HG03066 (cell line): ENCODE data around the gene GRIP2.

Source experiments
- ATAC-seq: cut with Tn5 transposase; IDR thresholded peaks from one replicate; pipeline ENCODE4 v1.9.1; 2021; ENCODE audit warnings: low read depth; ENCODE audit not compliant: unreplicated experiment

Gene GRIP2

DNA sequence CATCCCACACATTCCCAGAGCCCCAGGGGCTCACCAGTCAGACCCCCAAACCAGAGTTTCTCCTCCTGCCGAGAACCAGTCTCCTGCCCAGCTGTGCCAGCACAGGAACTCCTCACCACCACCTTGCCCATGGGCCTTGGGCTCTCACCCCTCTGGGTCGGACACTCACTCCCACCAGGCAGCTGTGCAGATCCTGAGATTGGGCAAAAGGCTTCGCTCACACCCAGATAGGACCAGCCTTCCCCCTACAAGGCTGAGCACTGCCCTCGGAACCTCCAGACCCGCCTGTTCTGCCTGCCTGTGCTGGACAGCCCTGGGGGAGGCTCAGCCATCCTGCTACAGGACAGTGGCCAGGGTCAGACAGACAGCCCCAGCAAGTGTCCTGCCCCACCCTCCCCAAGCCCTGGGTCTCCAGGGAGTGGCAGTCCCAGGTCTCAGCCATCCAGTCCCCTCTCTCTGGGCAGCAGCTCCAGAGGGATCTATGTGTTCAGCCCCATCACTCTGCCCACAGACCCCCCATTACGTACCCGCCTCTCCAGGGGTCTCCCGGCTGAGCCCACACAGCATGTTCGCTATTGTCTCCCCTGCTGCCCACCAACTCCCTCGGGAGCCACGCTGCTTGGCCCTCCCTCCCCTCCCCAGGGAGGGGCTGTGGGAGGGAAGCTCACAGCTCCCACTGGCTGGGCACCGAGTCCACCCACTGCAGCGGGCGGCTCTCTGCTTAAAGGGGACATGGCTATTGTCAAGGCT lies at the start of gene GRIP2:
GRIP2 (minus strand) TSS at position 601 of the 750 bp plus-strand sequence; CDS start at position 567, 34 bp downstream.
- ATAC-seq = no peak

DNA sequence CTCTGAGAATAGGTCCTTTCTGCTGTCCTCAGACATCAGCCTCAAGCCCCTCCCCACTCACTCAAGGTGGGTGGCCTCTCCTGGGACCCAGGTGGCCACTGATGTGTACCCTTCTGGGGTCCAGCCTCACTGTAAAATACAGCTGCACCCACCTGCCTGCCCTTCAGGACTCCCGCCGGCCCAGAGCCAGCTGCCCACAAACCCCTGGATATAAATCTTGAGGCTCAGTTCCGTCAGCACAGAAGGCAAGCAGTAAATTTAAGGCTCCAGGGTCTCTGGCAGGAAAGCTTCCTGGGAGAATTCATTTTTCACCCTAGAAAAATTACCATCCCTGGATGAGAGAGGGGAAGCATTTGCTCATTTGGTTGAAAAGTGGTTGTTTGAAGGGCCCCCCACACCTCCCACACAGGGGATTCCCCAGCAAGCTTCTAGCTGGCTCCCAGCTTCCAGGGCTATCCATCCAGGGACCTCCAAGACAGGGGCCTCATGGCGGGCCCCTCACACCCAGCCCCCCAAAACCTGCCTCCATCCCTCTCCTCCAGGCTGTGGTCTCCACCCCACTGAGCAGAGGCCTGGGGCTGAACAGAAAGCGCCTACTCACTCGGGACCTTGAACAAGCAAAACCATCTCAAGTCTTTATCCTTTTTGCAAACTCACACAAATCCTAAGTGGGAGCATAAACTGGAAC lies 48.4 kb upstream of the GRIP2 start:
- ATAC-seq = no peak

DNA sequence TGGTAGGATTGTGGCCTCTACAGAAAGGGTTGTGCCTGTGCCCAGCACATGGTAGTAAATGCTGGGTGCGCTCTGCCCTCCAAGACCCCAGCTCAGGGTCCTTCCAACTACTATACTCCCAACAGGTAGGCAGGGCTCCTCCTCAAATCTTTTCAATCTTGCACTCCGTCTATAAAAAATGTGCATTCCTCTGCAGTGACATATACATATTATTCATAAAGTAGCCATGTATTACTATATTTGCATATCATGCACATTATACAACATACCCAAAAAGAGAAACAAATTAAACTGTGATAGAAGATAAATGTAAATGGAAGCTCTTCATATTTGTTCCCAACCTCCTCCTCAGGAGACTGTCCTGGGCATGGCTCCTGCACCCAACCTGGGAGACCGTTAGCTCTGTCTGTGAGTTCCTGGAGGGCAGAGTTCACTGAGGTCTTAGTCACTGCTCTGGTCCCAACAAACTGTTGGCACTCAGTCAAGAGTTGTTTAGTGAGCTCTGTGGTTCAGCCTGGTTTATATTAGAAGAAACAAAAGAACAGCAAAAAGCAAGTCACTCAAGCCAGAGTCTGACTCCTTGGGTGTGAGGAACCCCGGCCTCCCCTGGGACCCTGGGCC lies 47.7 kb upstream of the GRIP2 start:
- no peak for ATAC-seq

DNA sequence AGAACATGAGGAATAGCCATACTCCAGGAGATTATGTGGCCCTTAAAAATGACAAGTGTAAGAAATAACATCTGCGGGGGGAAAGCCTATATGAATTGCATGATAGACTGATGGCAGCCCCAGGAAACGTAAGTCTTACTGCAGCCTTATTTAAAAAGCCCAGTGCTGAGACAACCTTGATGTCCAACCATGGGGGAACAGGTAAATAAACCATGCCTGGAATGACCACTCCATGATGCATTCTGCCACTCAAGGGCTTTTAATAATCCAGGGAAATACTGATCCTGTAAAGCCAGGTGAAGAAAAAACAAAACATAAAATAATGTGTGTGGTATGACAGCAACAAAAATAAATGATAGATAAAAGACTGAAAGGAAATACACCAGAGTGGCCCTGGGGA lies 46.5 kb upstream of the GRIP2 start:
- no peak for ATAC-seq

DNA sequence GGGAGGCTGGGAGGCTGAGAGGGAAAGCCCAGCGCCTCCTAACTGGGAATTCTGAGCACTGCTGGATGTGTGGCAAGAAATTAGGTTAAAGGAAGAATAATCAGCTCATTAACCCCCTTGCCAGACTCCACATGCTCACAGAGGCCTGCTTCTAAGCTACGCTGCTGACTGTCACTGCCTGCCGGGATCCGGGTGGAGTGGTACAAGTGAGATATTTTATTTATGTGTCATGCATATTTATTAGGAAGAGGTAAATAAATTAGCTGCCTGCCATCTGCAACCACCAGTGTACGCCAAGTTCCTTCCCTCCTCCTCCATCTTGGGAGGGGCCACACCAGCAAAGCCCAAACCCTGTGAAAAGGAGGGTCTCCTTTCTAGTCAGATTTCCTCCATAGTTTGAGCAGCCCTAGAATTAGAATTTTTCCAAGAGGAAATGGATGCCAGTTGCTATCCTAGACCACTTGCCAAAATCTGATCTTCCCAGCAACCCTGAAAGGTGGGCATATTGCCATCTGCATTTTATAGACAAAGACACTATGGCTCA lies 43.5 kb upstream of the GRIP2 start:
- ATAC-seq = no peak

DNA sequence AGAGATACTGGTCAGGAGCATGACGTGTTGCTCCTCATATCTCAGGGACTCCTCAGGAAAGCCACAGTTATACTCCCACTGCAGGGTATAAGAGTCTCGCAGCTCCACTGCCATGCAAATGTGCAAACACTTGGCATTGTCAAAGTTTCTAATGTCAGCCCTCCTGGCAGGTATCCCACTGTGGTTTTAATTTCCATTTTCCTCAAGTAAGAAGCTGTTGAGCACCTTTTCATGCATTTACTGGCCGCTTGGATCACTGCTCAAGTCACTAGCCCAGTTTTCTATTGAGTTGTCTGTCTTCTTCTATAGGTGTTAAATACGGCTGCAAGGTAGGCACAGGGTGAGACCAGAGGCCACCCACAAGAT lies 41.9 kb upstream of the GRIP2 start:
- ATAC-seq = no peak

DNA sequence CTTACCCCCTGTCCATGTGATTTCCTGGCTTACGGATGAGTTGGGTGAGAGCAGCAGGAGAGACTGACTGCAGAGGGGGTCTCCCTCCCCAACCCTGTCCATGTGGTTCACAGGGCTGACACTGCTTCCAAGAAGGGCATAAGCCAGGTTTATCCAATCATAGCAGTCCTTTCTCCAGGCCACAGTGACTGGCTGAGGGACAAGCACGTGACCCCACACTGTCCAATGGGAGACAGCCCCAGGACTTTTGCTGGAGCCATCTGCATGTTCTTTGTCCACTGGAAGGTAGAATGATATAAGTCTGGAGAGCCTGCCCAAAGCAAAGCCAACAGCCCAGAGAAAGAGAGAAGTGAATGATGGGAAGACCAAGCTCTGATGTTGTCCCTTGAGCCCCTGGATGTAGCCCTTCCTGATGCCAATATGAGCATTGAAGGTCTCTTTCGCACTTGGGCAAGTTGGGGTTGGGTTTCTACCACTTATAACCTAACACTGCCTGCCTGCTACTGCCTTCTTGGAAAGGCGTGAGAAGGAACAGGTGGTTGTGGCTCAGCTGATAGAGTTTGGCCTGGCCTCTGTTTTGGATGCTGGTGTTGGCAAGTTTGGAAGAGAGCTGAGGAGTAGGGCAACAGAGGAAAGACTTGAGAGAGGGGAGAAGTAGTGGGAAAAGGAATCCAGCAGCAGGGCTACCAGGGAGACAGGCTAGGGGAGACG lies 41.3 kb upstream of the GRIP2 start:
- ATAC-seq = no peak

DNA sequence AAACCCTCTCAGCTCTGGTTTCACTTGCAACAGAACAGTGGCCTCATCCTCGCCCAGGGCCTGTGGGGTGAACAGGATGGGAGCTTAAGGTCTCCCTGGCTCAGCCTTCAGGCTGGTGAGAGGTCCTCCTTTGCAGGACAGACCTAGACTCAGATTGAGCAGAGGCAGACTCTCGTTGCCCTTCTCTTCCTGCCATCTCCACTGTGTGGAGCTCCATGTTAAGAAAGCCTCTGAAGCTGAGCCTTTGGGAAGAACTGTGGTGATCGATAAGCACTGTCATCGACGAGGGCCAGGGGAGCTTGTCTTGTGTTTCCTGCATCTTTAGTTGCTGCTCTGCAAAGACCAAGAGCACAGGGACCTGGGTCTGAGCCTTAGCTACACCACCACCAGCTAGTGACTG lies 37.8 kb upstream of the GRIP2 start:
- ATAC-seq = no peak

DNA sequence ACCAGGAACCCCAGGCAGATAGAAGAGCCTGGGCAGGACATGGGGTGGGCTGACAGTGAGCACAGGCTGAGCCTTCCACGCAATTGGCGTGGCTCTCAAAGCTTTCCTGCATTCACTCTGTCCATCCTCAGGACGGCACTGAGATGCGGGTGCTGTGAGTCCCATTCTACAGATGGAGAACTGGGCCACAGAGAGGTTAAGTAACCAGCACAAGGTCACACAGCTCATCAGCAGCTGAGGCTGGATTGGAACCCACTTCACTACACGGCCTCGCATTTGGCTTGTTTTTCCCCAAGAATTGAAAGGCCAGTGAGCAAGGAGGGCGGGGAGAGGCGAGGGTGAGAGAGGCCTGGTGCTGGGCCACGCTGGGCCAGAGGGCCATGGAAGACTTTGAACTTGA lies 36.0 kb upstream of the GRIP2 start:
- no peak for ATAC-seq

DNA sequence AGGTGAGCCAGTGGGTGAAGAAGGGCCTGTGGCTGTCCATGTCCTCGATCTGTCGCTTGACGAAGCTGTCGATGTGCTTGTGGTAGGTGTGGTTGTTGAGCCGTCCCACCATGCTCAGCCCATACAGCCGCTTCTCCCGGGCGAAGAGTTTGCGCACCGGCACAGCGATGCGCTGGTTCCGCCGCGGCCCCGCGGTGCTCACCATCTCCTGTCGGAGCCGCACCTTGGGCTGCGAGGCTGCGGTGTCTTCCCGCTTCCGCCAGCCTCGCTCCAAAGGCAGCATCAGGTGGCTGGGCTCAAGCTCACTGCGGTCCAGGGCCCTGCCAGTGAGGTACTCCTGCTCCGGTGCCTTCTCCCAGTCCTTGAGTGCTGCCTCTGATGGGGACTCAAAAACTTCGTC lies 34.0 kb upstream of the GRIP2 start:
- no peak for ATAC-seq

DNA sequence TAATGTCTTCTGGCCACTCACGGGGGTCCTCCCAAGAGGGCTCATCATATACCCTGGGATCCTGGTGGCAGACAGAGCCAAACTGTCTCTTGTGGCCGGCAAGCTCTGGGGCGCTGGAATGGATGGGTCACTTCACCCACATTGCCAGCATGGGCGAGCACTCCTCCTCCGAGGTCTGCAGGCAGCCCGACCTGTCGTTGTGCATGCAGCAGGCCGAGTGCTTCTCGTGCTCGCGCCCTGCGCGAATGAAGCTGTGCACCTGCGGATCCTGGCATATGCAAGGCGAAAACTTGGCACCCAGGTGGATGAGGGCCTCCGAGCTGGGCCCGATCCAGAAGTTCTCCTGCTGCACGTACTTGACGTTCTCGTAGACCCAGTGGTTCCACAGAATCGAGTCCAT lies 33.6 kb upstream of the GRIP2 start:
- ATAC-seq = no peak

DNA sequence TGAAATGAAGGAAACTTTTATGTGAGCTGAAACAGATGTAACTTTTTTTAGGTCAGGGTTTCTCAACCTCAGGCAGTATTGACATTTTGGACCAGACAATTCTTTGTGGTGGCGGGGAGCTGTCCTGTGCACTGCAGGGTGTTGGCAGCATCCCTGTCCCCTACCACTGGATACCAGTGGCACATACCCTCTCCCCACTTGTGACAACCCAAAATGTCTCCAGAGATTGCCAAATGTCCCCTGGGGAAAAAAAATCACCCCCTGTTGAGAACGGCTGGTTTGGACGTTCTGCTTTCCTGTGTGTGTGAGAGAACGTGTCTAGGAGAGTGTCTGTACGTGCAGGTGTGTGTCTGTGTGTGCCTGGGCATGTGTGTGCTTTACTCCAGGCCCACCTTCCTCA lies 30.7 kb upstream of the GRIP2 start:
- no peak for ATAC-seq

DNA sequence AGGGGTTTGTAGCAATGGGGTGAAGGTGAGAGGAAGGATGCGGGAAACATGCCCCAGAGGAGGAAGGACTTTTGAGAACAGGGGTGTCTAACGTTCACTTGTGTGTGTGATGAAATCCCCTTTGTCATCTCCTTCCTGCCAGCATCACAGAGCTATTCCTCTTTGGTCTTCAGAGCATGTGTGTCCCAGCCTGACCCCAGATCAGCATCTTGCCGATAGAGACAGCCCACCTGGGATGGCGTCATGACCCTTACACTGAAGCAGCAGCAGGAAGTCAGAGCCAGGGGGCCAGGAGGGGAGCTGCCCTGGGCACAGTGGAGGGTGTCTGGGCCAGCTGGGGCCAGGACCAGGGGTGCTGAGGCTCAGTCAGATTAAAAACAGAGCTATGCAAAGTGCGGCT lies 29.9 kb upstream of the GRIP2 start:
- no peak for ATAC-seq

DNA sequence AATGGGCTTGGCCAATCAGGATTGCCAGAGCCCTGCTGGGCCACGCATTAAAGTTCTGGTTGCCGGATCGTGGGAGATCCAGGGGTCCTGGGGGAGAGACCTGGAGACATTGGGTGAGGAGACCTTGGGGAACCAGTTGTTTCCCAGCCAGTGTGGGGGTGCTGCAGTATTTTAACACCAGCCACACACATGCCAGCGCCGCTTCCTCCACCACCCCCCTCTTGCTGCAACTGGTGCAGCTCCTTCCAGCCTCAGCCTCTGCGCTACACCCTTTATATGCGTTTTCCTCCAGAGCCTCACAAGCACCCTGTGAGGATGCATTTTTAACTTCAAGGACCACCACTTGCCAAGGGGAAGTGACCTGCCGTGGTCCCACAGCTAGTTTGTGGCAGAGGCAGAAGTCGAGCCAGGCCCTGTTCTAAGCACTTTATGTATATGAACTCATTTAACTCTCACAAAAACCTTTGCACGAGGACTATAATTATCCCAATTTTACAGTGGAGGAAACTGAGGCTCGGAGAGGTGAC lies 29.4 kb upstream of the GRIP2 start:
- ATAC-seq = no peak

DNA sequence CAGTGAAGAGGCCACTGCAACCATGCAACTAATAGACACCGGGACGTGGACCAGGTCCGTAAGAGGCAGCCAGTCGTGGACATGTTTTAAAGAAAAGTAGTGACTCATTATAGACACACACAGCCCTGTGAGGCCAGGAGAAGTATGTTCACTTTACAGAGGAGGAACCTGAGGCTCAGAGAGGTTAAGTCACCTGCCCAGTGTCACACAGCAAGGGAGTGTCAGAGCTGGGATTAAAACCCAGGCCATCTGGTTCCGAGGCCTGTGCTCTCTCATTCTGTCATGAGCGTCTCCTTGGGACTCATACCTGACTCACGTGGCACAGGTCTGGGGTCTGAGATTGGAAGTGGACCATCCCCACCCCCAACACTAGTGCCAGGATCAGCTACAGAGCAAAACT lies 28.1 kb upstream of the GRIP2 start:
- no peak for ATAC-seq

DNA sequence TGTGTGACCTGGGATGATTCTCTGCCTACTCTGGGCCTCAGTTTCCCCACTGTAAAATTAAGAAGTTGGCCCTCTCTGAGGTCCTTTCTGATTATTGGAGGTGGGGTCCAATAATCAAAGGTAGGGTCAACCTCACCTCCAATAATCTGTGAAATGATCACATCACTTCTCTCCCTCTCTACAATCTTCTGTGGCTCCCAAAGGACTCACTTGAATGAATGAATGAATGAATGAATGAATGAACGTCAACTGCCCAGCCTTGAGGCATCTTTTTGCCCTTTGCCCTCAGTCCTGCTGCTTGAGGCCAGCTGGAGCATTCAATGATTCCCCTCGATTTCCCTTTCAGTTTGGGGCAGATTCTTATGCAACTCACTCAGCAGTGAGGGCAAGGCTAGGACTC lies 26.7 kb upstream of the GRIP2 start:
- no peak for ATAC-seq

DNA sequence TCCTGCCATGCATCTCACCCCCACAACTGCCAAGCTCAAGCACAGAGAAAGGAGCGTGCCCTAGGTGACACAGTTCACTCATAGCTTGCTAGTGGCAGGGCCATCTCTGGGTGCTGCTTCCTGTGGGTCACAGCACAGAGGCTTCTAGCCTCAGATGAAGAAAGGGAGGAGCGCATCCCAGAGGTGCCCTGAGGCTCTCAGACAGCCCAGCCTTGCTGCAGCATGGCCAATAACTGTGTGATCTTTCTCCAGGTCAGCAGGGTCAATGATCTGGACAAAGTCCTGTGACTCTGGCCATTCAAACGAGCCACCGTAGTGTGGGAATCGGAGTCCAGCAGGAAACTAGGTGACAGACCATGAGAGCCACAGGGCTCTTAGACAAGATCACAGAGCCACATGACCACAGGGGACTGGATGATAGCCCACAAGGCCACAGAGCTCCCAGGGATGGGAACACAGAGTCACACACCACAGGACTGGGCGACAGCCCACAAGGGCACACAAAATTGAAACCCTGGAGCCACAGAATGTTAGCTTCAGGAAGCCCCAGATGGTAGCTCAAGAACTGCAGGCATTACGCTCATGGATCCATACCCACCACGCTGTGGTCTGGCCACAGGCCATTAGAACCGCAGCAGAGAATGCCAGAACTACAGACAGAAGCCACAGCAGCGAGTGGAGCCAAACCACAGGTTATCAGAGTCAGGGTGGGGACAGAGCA lies 25.9 kb upstream of the GRIP2 start:
- ATAC-seq = no peak

DNA sequence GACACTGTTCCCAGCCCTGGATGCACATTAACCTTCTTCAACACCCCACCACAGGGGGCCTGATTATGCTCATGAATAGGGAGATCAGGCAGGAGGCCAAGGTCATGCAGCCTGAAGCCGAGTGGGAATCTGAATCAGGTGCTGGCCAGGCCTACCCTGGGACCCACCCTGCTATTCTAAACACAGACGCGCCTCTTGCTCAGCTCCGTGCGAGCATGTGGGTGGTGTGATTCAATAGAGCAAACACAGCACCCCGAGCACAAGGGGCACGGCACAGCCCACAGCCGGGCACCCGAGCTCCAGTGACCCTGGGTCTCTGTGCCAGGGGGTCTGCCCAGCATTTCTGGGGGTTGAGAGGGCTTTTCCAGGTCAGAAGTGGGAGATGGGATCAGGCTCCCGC lies 24.6 kb upstream of the GRIP2 start:
- no peak for ATAC-seq

DNA sequence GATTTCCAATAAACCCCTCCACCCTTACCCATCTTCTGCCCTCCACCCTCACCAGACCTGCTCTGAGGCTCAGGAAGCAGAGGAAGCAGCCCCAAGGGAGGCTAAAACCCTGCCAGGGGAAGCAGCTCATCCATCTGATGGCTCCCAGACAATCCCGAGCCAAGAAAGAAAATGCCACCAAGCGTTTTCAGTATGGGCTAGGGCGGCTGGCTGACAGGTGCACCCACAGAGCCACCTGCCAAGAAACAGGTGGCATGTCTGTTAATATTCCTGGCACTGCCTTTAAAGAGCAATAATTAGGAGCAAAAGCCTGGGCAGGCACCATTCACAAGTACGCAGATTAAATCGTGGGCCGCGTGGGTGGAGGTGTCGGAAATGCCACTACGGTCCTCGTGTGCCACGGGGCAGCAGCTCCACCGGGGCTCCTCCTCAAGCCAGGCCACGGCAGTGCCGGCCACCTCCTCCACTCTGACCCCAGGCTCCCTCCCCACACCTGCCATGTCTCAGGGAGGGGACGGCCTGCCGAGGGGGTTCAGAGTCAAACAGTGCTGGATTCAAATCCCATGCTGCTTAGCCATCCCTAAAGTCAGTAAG lies 23.9 kb upstream of the GRIP2 start:
- no peak for ATAC-seq
